Panc1 (cell line): ENCODE results near the gene SEMA3B. TPM values are rescaled to one million over a fixed set of nuclear protein-coding genes. Genes with fewer than 3 reads are reported as not detected.
A peak's percentile ranks its signal among the peaks of the same experiment; 100 is the strongest.
"Not testable (repeated sequence)": the region's sequence is repeated elsewhere in the genome, so short reads cannot be mapped to it uniquely, and the experiment has no call there.

ENCODE experiments used
- ATAC-seq: fragments of 200-7000 bp; cut with Tn5 transposase; 2 replicates; pipeline ENCODE4 v1.9.1; 2020; ENCODE audit warnings: mild to moderate bottlenecking, moderate library complexity
- BruUV-seq: library from RNA; stranded (reverse); fragments of 400-500 nt; replicated peaks from 2 replicates; lab custom pipeline; 2021; lab: Mats Ljungman, UMichigan
- CTCF ChIA-PET: fragments of 300-600 bp; sonication (Branson Sonifier 250); formaldehyde crosslinking; loops from one replicate; lab custom pipeline; 2022; ENCODE audit warnings: antibody characterized with exemption; lab: Charles Lee
- POLR2A ChIA-PET: fragments of 300-600 bp; sonication (Branson Sonifier 250); formaldehyde crosslinking; loops from one replicate; lab custom pipeline; 2022; ENCODE audit warnings: antibody characterized with exemption; lab: Charles Lee
- DNase-seq: peaks from one replicate; pipeline ENCODE4 v3.0.0-alpha.2; 2010; ENCODE audit warnings: low read depth, low spot score
- H3K27ac ChIP-seq: 2 replicates; pipeline ENCODE4 v1.5.1; 2011; ENCODE audit warnings: mild to moderate bottlenecking, low read length, inconsistent platforms
- H3K27me3 ChIP-seq: fragments of 200-500 bp; sonication (Bioruptor generic); 2 replicates; pipeline ENCODE4 v1.6.0; 2014; ENCODE audit warnings: low read length, inconsistent platforms; ENCODE audit not compliant: control insufficient read depth, insufficient read depth
- H3K36me3 ChIP-seq: fragments of 200-500 bp; sonication (Bioruptor generic); 2 replicates; pipeline ENCODE4 v1.5.1; 2014; ENCODE audit warnings: inconsistent platforms, mild to moderate bottlenecking, low read length, moderate library complexity; ENCODE audit not compliant: control insufficient read depth, insufficient read depth
- H3K4me1 ChIP-seq: 2 replicates; pipeline ENCODE4 v1.5.1; 2011; ENCODE audit warnings: inconsistent platforms, mild to moderate bottlenecking, low read length, moderate library complexity; ENCODE audit not compliant: control insufficient read depth, insufficient read depth
- H3K4me3 ChIP-seq, 2 experiments: 2 replicates each; pipeline ENCODE4 v1.5.1; 2011 to 2012; ENCODE audit warnings: low read depth in 2 of 2, low read length in 2 of 2, mild to moderate bottlenecking in 2 of 2, inconsistent platforms in 1 of 2, moderate library complexity in 1 of 2
- H3K9me3 ChIP-seq: fragments of 200-500 bp; sonication (Bioruptor generic); 2 replicates; pipeline ENCODE4 v1.5.1; 2014; ENCODE audit warnings: low read depth, mild to moderate bottlenecking, inconsistent platforms, low read length, moderate library complexity; ENCODE audit not compliant: control insufficient read depth, insufficient read depth
- POLR2AphosphoS5 ChIP-seq: IDR thresholded peaks from 2 replicates; pipeline ENCODE4 v1.6.1; 2012; ENCODE audit warnings: mild to moderate bottlenecking, low read depth, low read length, moderate library complexity
- SIN3A ChIP-seq: IDR thresholded peaks from 2 replicates; pipeline ENCODE4 v1.6.1; 2012; ENCODE audit warnings: low read depth, mild to moderate bottlenecking, low read length, moderate library complexity, borderline replicate concordance; ENCODE audit not compliant: insufficient read depth
- TCF7L2 ChIP-seq: IDR thresholded peaks from 2 replicates; pipeline ENCODE4 v1.6.1; 2011; ENCODE audit warnings: mild to moderate bottlenecking, low read depth, low read length, inconsistent platforms
- in situ Hi-C: cut with HindIII; loops from 2 replicates; pipeline ENCODE4 v1.10.0; 2016; ENCODE audit warnings: low sequenced_read_pairs, low pct_unique_long_range_greater_than_20kb
- intact Hi-C: fragments of 100-400 bp; cut with micrococcal nuclease; formaldehyde crosslinking; loops from one replicate; pipeline ENCODE4 v1.10.0; 2022; ENCODE audit not compliant: unreplicated experiment
- total RNA-seq: library from RNA; stranded (reverse); gene quantifications from one replicate; pipeline ENCODE4 v1.2.1, GENCODE V29; 2021; ENCODE audit not compliant: unreplicated experiment
- TF ChIP-seq, protein P1 (sequence below): fragments of 450-650 bp; IDR thresholded peaks from 2 replicates; pipeline ENCODE4 v1.5.1; 2017; ENCODE audit warnings: mild to moderate bottlenecking
- TF ChIP-seq, protein P2 (sequence below), 2 experiments: IDR thresholded peaks; 2 replicates each; pipeline ENCODE4 v1.6.1; 2011 to 2012; ENCODE audit warnings: low read depth in 2 of 2, control low read depth in 1 of 2, low read length in 1 of 2, mild to moderate bottlenecking in 1 of 2, moderate library complexity in 1 of 2; ENCODE audit not compliant: insufficient read depth in 1 of 2

SEMA3B gene
- total RNA-seq, 1 experiment from 2014 or later: 1.4 TPM

DNA sequence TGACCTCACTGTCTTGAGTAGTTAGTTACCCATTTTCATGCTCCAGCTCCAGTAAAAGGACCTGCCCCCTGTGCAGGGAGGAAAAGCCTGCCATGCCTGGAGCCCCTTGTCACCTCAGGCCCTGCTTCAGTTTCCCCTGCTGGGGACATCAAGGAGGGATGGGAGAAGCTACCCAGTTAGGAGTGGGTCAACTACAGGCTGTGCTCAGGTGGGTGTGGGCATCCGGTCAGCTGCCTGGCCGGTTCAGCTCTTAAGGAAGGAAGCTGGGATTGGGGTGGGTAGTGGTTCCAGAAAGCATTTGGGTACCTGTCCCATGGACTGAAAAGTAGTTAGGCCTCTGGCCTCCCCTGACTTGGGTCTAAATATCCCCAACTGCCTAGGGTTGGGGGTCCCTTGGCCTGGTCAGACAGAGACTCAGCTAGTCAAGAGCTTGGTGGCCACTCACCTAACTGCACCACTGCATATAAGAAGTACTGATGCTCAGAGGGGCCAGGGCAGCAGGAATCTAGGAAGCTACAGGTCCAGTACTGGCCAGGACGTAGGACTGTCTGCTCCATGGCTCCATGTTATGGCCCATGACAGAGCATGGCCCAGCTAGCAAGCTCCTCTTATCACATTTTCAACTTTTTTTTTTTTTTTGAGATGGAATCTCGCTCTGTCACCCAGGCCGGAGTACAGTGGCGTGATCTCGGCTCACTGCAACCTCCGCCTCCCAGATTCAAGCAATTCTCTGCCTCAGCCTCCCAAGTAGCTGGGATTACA is 10.5 kb downstream of the SEMA3B start:
- CTCF ChIA-PET: interaction anchor here (0.6 kb wide), 2 partner anchors 25 to 32 kb away, joined by 4 to 6 read pairs; no protein-coding TSS in a partner anchor
- DNase-seq (no peak), ATAC-seq (no peak)
- no peaks in the 10 kb centered on the region for H3K27me3 ChIP-seq
- no peak overlapping the region for H3K27ac ChIP-seq
- no peaks in the 10 kb centered on the region for H3K9me3 ChIP-seq
- no peak for TF ChIP-seq TCF7L2
- TF ChIP-seq, protein P1, sequence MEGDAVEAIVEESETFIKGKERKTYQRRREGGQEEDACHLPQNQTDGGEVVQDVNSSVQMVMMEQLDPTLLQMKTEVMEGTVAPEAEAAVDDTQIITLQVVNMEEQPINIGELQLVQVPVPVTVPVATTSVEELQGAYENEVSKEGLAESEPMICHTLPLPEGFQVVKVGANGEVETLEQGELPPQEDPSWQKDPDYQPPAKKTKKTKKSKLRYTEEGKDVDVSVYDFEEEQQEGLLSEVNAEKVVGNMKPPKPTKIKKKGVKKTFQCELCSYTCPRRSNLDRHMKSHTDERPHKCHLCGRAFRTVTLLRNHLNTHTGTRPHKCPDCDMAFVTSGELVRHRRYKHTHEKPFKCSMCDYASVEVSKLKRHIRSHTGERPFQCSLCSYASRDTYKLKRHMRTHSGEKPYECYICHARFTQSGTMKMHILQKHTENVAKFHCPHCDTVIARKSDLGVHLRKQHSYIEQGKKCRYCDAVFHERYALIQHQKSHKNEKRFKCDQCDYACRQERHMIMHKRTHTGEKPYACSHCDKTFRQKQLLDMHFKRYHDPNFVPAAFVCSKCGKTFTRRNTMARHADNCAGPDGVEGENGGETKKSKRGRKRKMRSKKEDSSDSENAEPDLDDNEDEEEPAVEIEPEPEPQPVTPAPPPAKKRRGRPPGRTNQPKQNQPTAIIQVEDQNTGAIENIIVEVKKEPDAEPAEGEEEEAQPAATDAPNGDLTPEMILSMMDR: no peak
- no TSS peak for BruUV-seq
- no peaks in the 10 kb centered on the region for H3K4me1 ChIP-seq
- POLR2A ChIA-PET: no interaction called here
- in situ Hi-C loops: no loop called here
- H3K36me3 ChIP-seq: no peaks in the 10 kb centered on the region
- intact Hi-C loops: no loop called here
- H3K4me3 ChIP-seq: no peak overlapping the region

DNA sequence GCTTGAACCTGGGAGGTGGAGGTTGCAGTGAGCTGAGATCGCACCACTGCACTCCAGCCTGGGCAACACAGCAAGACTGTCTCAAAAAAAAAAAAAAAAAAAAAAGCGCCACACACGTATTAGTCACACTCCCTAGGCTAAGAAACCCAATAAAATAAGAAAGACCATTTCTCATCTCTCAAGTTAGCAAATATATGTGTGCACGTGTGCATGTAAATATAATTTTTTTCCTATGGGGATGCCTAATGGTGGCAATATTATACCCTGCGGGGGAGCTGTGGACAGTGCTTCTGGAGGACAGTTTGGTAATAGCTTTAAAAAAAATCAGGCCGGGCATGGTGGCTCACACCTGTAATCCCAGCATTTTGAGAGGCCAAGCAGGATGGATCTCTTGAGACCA is 15.2 kb downstream of the SEMA3B start:
- POLR2A ChIA-PET, H3K9me3 ChIP-seq, in situ Hi-C loops, CTCF ChIA-PET, H3K27me3 ChIP-seq, H3K27ac ChIP-seq, H3K4me1 ChIP-seq, H3K36me3 ChIP-seq, intact Hi-C loops, DNase-seq, BruUV-seq, H3K4me3 ChIP-seq: not testable (repeated sequence)
- 0 out of 2 replicates have a peak, but pooled peaks have one; percentile 20 for ATAC-seq

DNA sequence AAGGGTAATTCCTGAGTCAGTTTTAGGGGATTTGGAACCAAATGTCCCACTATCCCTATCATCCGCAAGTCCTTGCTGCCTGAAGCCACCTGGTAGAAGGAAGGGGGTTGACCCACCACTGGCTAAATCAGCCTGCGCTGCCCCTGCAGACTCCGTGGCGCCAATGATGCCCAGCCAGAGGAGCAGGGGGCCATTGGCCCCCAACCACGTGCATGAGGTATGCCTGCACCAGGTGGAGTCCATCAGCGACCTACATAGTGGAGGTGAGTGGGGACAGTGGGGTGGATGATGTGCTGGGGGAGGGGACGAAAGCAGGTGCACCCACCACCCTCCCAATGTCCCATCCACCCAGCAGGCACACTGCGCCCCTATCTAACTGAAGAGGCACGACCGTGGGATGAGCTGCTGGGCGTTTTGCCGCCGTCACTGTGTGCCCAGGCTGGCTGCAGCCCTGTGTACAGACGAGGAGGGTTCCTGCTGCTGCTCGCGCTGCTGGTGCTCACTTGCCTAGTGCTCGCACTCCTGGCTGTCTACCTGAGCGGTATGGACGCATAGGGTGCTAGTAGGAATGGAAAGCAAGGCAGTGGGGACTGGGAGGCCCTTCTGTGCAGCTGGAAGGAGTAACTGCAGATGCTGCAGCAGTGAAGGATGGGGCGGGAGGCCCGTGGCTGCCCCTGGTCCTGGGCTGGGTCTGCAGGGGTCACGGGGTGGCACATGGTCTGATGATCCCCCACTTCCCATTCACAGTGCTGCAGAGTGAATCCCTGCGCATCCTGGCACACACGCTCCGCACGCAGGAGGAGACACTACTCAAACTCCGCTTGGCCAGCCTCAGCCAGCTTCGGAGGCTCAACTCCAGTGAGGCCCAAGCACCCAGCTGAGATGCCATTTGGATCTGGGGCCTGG is 17.6 kb downstream of the SEMA3B start:
- intact Hi-C loops (no loop called here), in situ Hi-C loops (no loop called here)
- Histone ChIP-seq H3K4me1 (peaks cover 3% of the 10 kb centered on the region; the same call in 1 of the 2 replicates), H3K36me3 (no peaks in the 10 kb centered on the region), H3K27me3 (no peaks in the 10 kb centered on the region), H3K4me3 (no peak overlapping the region), H3K9me3 (no peaks in the 10 kb centered on the region), H3K27ac (no peak overlapping the region)
- CTCF ChIA-PET: no interaction called here
- no TSS peak for BruUV-seq
- DNase-seq (no peak), ATAC-seq (peak; percentile 31; the same call in 1 of the 2 replicates)
- TF ChIP-seq POLR2AphosphoS5: no peak; the same call in 1 of the 2 replicates
- no peak for TF ChIP-seq TCF7L2
- TF ChIP-seq, protein P2, sequence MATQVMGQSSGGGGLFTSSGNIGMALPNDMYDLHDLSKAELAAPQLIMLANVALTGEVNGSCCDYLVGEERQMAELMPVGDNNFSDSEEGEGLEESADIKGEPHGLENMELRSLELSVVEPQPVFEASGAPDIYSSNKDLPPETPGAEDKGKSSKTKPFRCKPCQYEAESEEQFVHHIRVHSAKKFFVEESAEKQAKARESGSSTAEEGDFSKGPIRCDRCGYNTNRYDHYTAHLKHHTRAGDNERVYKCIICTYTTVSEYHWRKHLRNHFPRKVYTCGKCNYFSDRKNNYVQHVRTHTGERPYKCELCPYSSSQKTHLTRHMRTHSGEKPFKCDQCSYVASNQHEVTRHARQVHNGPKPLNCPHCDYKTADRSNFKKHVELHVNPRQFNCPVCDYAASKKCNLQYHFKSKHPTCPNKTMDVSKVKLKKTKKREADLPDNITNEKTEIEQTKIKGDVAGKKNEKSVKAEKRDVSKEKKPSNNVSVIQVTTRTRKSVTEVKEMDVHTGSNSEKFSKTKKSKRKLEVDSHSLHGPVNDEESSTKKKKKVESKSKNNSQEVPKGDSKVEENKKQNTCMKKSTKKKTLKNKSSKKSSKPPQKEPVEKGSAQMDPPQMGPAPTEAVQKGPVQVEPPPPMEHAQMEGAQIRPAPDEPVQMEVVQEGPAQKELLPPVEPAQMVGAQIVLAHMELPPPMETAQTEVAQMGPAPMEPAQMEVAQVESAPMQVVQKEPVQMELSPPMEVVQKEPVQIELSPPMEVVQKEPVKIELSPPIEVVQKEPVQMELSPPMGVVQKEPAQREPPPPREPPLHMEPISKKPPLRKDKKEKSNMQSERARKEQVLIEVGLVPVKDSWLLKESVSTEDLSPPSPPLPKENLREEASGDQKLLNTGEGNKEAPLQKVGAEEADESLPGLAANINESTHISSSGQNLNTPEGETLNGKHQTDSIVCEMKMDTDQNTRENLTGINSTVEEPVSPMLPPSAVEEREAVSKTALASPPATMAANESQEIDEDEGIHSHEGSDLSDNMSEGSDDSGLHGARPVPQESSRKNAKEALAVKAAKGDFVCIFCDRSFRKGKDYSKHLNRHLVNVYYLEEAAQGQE (IDR thresholded peaks at IDR 0.05; ENCODE audit: insufficient read depth in 1 of 2, low read depth in 2 of 2, low read length in 1 of 2): no peak
- TF ChIP-seq, protein P1: no peak
- no peak for TF ChIP-seq SIN3A
- POLR2A ChIA-PET: no interaction called here
